Upper lobe of left lung (tissue), 6 donors: ENCODE data around the gene SURF6. TPM values are rescaled to one million over a fixed set of nuclear protein-coding genes. Genes with fewer than 3 reads are reported as not detected.

ENCODE experiments used
- ATAC-seq, 2 donors: fragments of 200-7000 bp; cut with Tn5 transposase; one replicate each; pipeline ENCODE4 v1.9.1; 2022; ENCODE audit warnings: mild to moderate bottlenecking in 2 of 2, moderate library complexity in 2 of 2; ENCODE audit not compliant: low FRiP score in 2 of 2
- DNase-seq, 2 donors: peaks; one replicate each; pipeline ENCODE4 v3.0.0-alpha.2; 2019 to 2020
- H3K27ac ChIP-seq, 4 donors: fragments of 200-600 bp; sonication (generic); one replicate each; pipeline ENCODE4 v1.5.1; 2016 to 2019
- H3K27me3 ChIP-seq, 4 donors: fragments of 200-600 bp; sonication (generic); one replicate each; pipeline ENCODE4 v1.5.1; 2017 to 2019
- H3K36me3 ChIP-seq, 4 donors: fragments of 200-600 bp; sonication (generic); one replicate each; pipeline ENCODE4 v1.5.1; 2016 to 2019
- H3K4me1 ChIP-seq, 4 donors: fragments of 200-600 bp; sonication (generic); one replicate each; pipeline ENCODE4 v1.5.1; 2018 to 2019
- H3K4me3 ChIP-seq, 4 donors: fragments of 200-600 bp; sonication (generic); one replicate each; pipeline ENCODE4 v1.5.1; 2017 to 2019; ENCODE audit warnings: mild to moderate bottlenecking in 2 of 4, moderate library complexity in 1 of 4
- H3K9me3 ChIP-seq, 4 donors: fragments of 200-600 bp; sonication (generic); one replicate each; pipeline ENCODE4 v1.5.1; 2018 to 2019
- CTCF ChIP-seq, 6 experiments: fragments of 450-650 bp in 4 of 6; fragments of 200-600 bp in 2 of 6; sonication (generic) in 2 of 6; IDR thresholded peaks; one replicate each; pipeline ENCODE4 v1.5.1; 2016 to 2019; ENCODE audit warnings: antibody characterized with exemption in 6 of 6
- EP300 ChIP-seq, 4 donors: sonication (generic); formaldehyde crosslinking; IDR thresholded peaks; one replicate each; pipeline ENCODE4 v1.5.1; 2017; ENCODE audit warnings: antibody characterized with exemption in 4 of 4, control low read depth in 2 of 4
- POLR2A ChIP-seq, 4 donors: fragments of 450-650 bp; IDR thresholded peaks; one replicate each; pipeline ENCODE4 v1.5.1; 2016 to 2017; ENCODE audit warnings: antibody characterized with exemption in 4 of 4, mild to moderate bottlenecking in 2 of 4
- POLR2AphosphoS5 ChIP-seq, 2 donors: sonication (generic); formaldehyde crosslinking; IDR thresholded peaks; one replicate each; pipeline ENCODE4 v1.5.1; 2017; ENCODE audit warnings: antibody characterized with exemption in 2 of 2
- WGBS, 2 donors: methylation state at CpG; one replicate each; pipeline ENCODE4 v1.1.5; 2017 to 2018; 5-methylcytosine and 5-hydroxymethylcytosine counted together
- total RNA-seq, 6 donors: library from RNA; depleted of rRNA in 4 of 6; stranded (reverse); fragments of >200 nt in 4 of 6; gene quantifications; one replicate each; pipeline versions ENCODE4 v1.1.0 to v1.2.1, GENCODE V29; 2016 to 2021
- donor health status: DM: no; HTN: no; CAD: no; lungs with moderate emphysema.
- donor health status: DM: no; HTN: yes; CAD: no; lungs with severe emphysema.

The SURF6 gene
- total RNA-seq, 6 donors from 2014 or later = 16.6 to 30.4 (median 24.7) TPM

- 67 to 71% methylated on average over 2 of the region's 2 CpGs for WGBS, 2 donors
- TF ChIP-seq POLR2A (IDR thresholded peaks at IDR 0.05) (no peak), POLR2AphosphoS5 (IDR thresholded peaks at IDR 0.05) (no peak), EP300 (IDR thresholded peaks at IDR 0.05) (no peak), CTCF (IDR thresholded peaks at IDR 0.05) (no peak)
- no peak overlapping the region for H3K27ac ChIP-seq
- H3K27me3 ChIP-seq = no peaks in the 10 kb centered on the region
- H3K36me3 ChIP-seq = no peaks in the 10 kb centered on the region
- ATAC-seq = no peak
- no peak for DNase-seq
- H3K4me1 ChIP-seq = no peaks in the 10 kb centered on the region
- no peak overlapping the region for H3K4me3 ChIP-seq
- no peaks in the 10 kb centered on the region for H3K9me3 ChIP-seq
Observed at GRCh38 chr9:133315997-133316396, 20.0 kb downstream of the SURF6 start.

GRCh38 chr9:133309608-133310007 lies 26.4 kb downstream of the SURF6 start:
- DNase-seq = no peak
- 84 to 85% methylated on average over 6 of the region's 6 CpGs for WGBS, 2 donors
- no peaks in the 10 kb centered on the region for H3K36me3 ChIP-seq
- no peak for TF ChIP-seq POLR2A (IDR thresholded peaks at IDR 0.05)
- TF ChIP-seq CTCF (IDR thresholded peaks at IDR 0.05) = no peak
- H3K27ac ChIP-seq = no peak overlapping the region
- ATAC-seq = no peak
- no peaks in the 10 kb centered on the region for H3K4me1 ChIP-seq
- H3K4me3 ChIP-seq = no peak overlapping the region
- H3K9me3 ChIP-seq = no peaks in the 10 kb centered on the region
- no peaks in the 10 kb centered on the region for H3K27me3 ChIP-seq

GRCh38 chr9:133307301-133307700 lies 28.7 kb downstream of the SURF6 start:
- Histone ChIP-seq H3K4me3 (no peak overlapping the region), H3K4me1 (no peaks in the 10 kb centered on the region), H3K27me3 (no peaks in the 10 kb centered on the region), H3K9me3 (no peaks in the 10 kb centered on the region), H3K27ac (no peak overlapping the region), H3K36me3 (no peaks in the 10 kb centered on the region)
- DNase-seq (no peak), ATAC-seq (no peak)
- 74 to 81% methylated on average over 16 of the region's 16 CpGs for WGBS, 2 donors
- TF ChIP-seq POLR2AphosphoS5 (IDR thresholded peaks at IDR 0.05) = no peak
- TF ChIP-seq CTCF (IDR thresholded peaks at IDR 0.05) = no peak
- TF ChIP-seq POLR2A (IDR thresholded peaks at IDR 0.05) = no peak
- no peak for TF ChIP-seq EP300 (IDR thresholded peaks at IDR 0.05)

GRCh38 chr9:133306242-133307204 lies 29.5 kb downstream of the SURF6 start:
- H3K36me3 ChIP-seq = no peaks in the 10 kb centered on the region
- no peaks in the 10 kb centered on the region for H3K4me1 ChIP-seq
- no peaks in the 10 kb centered on the region for H3K9me3 ChIP-seq
- WGBS, 2 donors = 75 to 76% methylated on average over 26 to 31 of the region's 31 CpGs
- TF ChIP-seq EP300 (IDR thresholded peaks at IDR 0.05) = no peak
- TF ChIP-seq POLR2A (IDR thresholded peaks at IDR 0.05) = no peak
- no peak for TF ChIP-seq CTCF (IDR thresholded peaks at IDR 0.05)
- TF ChIP-seq POLR2AphosphoS5 (IDR thresholded peaks at IDR 0.05) = no peak
- no peak for DNase-seq
- no peak for ATAC-seq
- H3K4me3 ChIP-seq = no peak overlapping the region
- no peak overlapping the region for H3K27ac ChIP-seq
- no peaks in the 10 kb centered on the region for H3K27me3 ChIP-seq

GRCh38 chr9:133305731-133306130 lies 30.3 kb downstream of the SURF6 start:
- DNase-seq = no peak
- H3K4me1 ChIP-seq = no peaks in the 10 kb centered on the region
- WGBS, 2 donors = 77 to 83% methylated on average over 21 to 22 of the region's 23 CpGs

More at GRCh38 chr9:133305731-133306130, 30.3 kb downstream of the SURF6 start:
- Histone ChIP-seq H3K27ac (no peak overlapping the region), H3K4me3 (no peak overlapping the region), H3K9me3 (no peaks in the 10 kb centered on the region), H3K27me3 (no peaks in the 10 kb centered on the region), H3K36me3 (no peaks in the 10 kb centered on the region)
- no peak for ATAC-seq
- TF ChIP-seq CTCF (IDR thresholded peaks at IDR 0.05) (no peak), EP300 (IDR thresholded peaks at IDR 0.05) (no peak), POLR2AphosphoS5 (IDR thresholded peaks at IDR 0.05) (no peak), POLR2A (IDR thresholded peaks at IDR 0.05) (no peak)
